RWPE1 (cell line): ENCODE data around the gene RHD.
"Not testable (repeated sequence)": the region's sequence is repeated elsewhere in the genome, so short reads cannot be mapped to it uniquely, and the experiment has no call there.

ENCODE experiments used
- CTCF ChIA-PET: fragments of 350-600 bp; sonication (Branson Sonifier 250); formaldehyde crosslinking; extraction: SDS; loops from one replicate; lab custom pipeline; 2021; lab: Yijun Ruan, JAX
- POLR2A ChIA-PET: fragments of 400-600 bp; formaldehyde crosslinking; extraction: SDS; loops from one replicate; lab custom pipeline; 2020; ENCODE audit warnings: antibody characterized with exemption; ENCODE audit not compliant: low non-redundant PET; lab: Yijun Ruan, JAX
- DNase-seq: peaks from one replicate; pipeline ENCODE4 v3.0.0; 2012; ENCODE audit warnings: low spot score
- H3K27ac ChIP-seq: fragments of 450-650 bp; 2 replicates; pipeline ENCODE4 v1.5.1; 2017
- CTCF ChIP-seq: fragments of 450-650 bp; conservative IDR thresholded peaks from 2 replicates; pipeline ENCODE4 v1.5.1; 2017; ENCODE audit warnings: low read depth, mild to moderate bottlenecking

The RHD gene

GRCh38 chr1:25356848-25357247 lies 84.5 kb downstream of the RHD start:
- CTCF ChIA-PET = interaction anchor here (0.6 kb wide), 1 partner anchor 144 kb away, joined by 3 read pairs; no protein-coding TSS in a partner anchor
- H3K27ac ChIP-seq = no peak overlapping the region
- POLR2A ChIA-PET = no interaction called here

GRCh38 chr1:25360596-25361581 lies 88.6 kb downstream of the RHD start:
- H3K27ac ChIP-seq = no peak overlapping the region
- DNase-seq = peak; percentile 28
- TF ChIP-seq CTCF = no peak
- ChIA-PET CTCF (interaction anchor here (0.9 kb wide), 1 partner anchor 10 kb away, joined by 3 read pairs; no protein-coding TSS in a partner anchor), POLR2A (no interaction called here)

More at GRCh38 chr1:25356848-25357247, 84.5 kb downstream of the RHD start:
- no peak for TF ChIP-seq CTCF
- peak; percentile 21 for DNase-seq

- CTCF ChIA-PET = no interaction called here
- TF ChIP-seq CTCF = no peak
- no peak for DNase-seq
- H3K27ac ChIP-seq = no peak overlapping the region
- POLR2A ChIA-PET = no interaction called here
Observed at GRCh38 chr1:25361901-25362300, 89.6 kb downstream of the RHD start.

- H3K27ac ChIP-seq, POLR2A ChIA-PET, DNase-seq, CTCF ChIA-PET: not testable (repeated sequence)
Observed at GRCh38 chr1:25362634-25363559, 90.6 kb downstream of the RHD start.

- no peak overlapping the region for H3K27ac ChIP-seq
- no peak for TF ChIP-seq CTCF
- DNase-seq = no peak
- ChIA-PET CTCF (interaction anchor here (0.6 kb wide), 1 partner anchor 203 kb away, joined by 3 read pairs; no protein-coding TSS in a partner anchor), POLR2A (no interaction called here)
Observed at GRCh38 chr1:25369241-25369640, 96.9 kb downstream of the RHD start.

GRCh38 chr1:25369691-25370271 lies 97.5 kb downstream of the RHD start:
- DNase-seq, POLR2A ChIA-PET, H3K27ac ChIP-seq: not testable (repeated sequence)
- CTCF ChIA-PET = interaction anchor here (0.6 kb wide), 1 partner anchor 203 kb away, joined by 3 read pairs; no protein-coding TSS in a partner anchor

GRCh38 chr1:25371757-25372156 lies 99.4 kb downstream of the RHD start:
- CTCF ChIA-PET, DNase-seq, H3K27ac ChIP-seq: not testable (repeated sequence)
- POLR2A ChIA-PET = interaction anchor here (0.6 kb wide), 1 partner anchor 33 kb away, joined by 3 read pairs; no protein-coding TSS in a partner anchor

- CTCF ChIA-PET, H3K27ac ChIP-seq, DNase-seq, POLR2A ChIA-PET: not testable (repeated sequence)
Observed at GRCh38 chr1:25378367-25378766, 106.1 kb downstream of the RHD start.
